ENCODE results near the gene COL23A1. TPM values are rescaled to one million over a fixed set of nuclear protein-coding genes. Genes with fewer than 3 reads are reported as not detected.

COL23A1 gene
- total and polyA plus RNA-seq, 2 donors = 0.87 to 0.90 TPM

DNA sequence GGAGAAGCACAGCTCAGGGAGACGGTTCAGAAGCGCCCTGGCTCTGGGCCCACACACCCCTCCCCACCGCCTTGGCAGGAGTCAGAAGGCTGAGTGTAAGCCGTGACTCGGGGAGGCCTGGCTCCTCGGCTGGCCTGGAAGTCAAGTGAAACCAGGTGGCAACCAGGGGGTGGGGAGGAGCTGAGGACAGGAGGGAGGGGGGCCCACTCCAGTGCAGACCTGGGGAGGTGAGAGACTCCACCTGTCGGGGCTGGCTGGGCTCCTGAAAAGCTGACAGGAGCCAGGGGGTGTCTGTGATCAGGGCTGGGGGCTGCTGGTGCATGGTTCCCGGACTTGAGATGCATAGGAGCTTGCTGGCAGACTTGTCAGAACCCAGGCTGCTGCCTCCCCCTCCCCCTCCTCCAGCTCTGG is 207.4 kb downstream of the COL23A1 start:
- Histone ChIP-seq H3K36me3 (ENCODE audit: insufficient read depth) (no peaks in the 10 kb centered on the region), H3K4me1 (ENCODE audit: insufficient read depth) (no peaks in the 10 kb centered on the region), H3K4me3 (ENCODE audit: low read depth, low read length) (no peak overlapping the region), H3K27ac (ENCODE audit: low read depth) (no peak overlapping the region)
- no peak for DNase-seq (ENCODE audit: extremely low spot score)
- 81% methylated on average over 8 of the region's 8 CpGs for WGBS

DNA sequence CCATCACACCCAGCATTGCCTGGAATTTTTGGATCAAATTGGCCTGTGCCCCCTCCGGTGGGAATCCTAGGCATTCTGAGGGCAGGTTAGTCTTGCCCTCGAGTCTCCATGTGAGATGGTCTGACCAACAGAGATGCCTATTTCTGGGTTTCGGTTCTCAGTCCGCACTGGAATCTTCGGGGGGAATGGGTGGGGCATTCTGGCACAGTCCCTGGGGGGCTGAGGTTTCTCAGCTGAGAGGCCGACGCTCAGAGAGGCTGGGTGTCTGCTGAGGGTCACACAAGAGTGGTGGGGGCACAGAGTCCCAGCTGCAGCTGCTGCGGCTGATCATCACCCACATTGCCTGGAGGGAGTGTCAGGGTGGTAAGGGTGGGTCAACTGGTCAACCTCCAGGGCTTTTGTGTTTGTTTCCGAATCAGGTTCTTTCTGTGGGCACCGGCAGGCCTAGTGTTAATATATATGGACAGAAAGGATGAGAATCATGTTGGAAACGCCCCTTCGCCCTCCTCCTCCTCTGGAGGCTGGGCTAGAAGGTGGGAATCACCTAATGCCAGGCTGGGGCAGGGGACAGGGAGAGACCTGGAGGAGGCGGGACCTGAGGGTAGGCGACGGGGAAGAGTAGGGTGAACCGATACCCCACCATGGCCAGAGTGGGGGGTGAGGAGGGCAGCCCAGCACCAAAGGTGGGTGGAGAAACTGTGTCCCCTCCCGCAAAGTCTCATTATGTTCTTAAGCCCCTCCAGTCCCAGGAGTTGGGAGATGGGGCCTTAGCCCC is 208.1 kb downstream of the COL23A1 start:
- Histone ChIP-seq H3K4me3 (ENCODE audit: low read depth, low read length) (no peak overlapping the region), H3K27ac (ENCODE audit: low read depth) (no peak overlapping the region), H3K4me1 (ENCODE audit: insufficient read depth) (no peaks in the 10 kb centered on the region), H3K36me3 (ENCODE audit: insufficient read depth) (no peaks in the 10 kb centered on the region)
- DNase-seq (ENCODE audit: extremely low spot score) = no peak
- 92% methylated on average over 17 of the region's 17 CpGs for WGBS

DNA sequence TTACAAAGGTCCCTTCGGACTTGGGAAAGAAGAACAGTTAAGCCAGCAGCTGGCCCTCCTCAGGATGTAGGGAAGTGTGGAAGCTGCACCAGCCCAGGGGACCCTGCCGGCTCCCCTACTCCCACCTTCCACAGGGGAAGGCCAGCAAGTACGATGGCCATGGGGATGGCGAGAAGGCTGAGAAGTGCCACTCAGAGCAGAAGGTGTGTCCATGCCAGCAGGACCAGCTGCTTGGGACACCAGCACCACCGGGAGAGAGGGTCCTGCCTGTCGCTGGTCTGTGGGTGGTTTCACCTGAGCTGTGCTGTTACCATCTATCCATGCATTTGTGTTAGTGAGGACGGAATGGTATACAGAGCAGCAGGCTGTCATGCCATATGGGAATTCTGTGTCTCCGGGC is 209.0 kb downstream of the COL23A1 start:
- 97% methylated on average over 8 of the region's 8 CpGs for WGBS
- Histone ChIP-seq H3K27ac (ENCODE audit: low read depth) (no peak overlapping the region), H3K36me3 (ENCODE audit: insufficient read depth) (no peaks in the 10 kb centered on the region), H3K4me1 (ENCODE audit: insufficient read depth) (no peaks in the 10 kb centered on the region), H3K4me3 (ENCODE audit: low read depth, low read length) (no peak overlapping the region)
- DNase-seq (ENCODE audit: extremely low spot score) = no peak

DNA sequence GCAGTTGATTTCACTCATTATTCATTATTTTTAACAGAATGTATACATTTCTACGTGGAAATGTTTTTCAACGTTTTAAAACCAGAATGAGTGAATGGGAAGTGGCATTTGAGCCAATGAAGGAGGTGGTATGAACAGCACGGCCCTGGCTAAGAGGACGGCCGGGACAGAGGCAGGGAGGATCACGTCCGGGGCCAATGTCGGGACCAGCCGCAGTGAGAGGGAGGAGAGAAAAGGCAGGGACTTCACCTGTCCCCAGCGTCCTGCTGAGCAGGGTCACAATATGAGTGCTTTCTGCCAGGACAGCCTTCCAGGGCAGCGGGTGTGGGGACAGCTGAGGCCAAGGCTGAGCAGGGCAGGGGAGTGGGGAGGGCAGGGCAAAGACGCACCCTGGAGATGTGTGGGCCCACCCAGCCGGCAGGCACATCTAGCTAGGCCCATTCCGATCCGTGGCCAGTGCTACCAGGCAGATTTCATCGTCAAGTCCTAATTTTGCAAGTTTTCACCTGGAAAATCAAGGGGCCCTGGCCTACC is 209.6 kb downstream of the COL23A1 start:
- no peak for DNase-seq (ENCODE audit: extremely low spot score)
- H3K4me3 ChIP-seq (ENCODE audit: low read depth, low read length) = no peak overlapping the region
- no peaks in the 10 kb centered on the region for H3K36me3 ChIP-seq (ENCODE audit: insufficient read depth)
- WGBS = 91% methylated on average over 16 of the region's 16 CpGs
- no peaks in the 10 kb centered on the region for H3K4me1 ChIP-seq (ENCODE audit: insufficient read depth)
- H3K27ac ChIP-seq (ENCODE audit: low read depth) = no peak overlapping the region

GRCh38 chr5:178380086-178380485 is 210.1 kb downstream of the COL23A1 start:
- no peaks in the 10 kb centered on the region for H3K4me1 ChIP-seq (ENCODE audit: insufficient read depth)
- no peak for DNase-seq (ENCODE audit: extremely low spot score)
- no peaks in the 10 kb centered on the region for H3K36me3 ChIP-seq (ENCODE audit: insufficient read depth)
- H3K27ac ChIP-seq (ENCODE audit: low read depth) = no peak overlapping the region
- 70% methylated on average over 2 of the region's 2 CpGs for WGBS
- no peak overlapping the region for H3K4me3 ChIP-seq (ENCODE audit: low read depth, low read length)

DNA sequence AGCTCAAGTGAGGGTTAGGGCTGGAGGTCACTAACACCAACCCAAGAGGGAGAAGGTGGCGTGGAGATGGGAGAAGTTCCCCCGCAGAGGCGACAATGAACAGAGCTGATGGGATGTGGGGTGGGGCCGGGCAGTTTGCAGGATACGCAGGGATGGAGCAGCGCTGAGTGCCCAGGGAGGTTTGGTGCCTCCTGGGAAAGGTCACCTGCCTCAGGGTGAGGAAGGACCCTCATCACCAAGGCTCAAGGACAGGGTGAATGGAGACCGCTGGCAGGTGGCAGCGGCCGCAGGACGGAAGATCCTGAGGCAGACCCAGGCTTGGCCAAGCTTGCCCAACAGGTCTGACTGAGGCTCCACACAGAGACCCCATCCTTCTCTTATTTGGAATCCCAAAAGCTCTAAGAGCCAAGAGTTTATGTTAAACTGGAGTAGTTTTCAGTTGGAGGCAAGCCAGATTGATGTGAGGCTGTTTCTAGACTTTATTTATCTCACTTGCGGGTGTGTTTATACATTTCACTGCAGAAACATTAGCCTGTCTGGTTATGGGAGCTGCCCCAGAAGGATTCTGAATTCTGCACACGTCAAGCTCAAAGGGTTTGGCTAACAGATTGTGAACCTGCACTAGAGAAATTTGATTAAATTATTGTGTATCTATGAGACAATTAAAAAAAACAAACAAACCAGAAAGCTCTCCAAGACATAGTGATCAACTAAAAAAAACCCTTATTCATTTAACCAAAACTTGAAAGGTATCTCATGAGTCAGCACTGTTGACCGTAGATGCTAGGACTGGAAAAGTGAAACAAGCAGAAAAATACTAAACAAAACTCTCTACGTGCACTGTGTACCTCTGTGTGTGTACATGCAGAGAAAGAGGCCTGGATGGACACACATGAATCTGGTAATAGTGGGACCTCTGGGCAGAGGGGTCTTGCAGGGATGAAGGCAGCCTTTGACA is 211.4 kb downstream of the COL23A1 start:
- 58% methylated on average over 14 of the region's 14 CpGs for WGBS
- Histone ChIP-seq H3K4me1 (ENCODE audit: insufficient read depth) (no peaks in the 10 kb centered on the region), H3K27ac (ENCODE audit: low read depth) (no peak overlapping the region), H3K36me3 (ENCODE audit: insufficient read depth) (no peaks in the 10 kb centered on the region), H3K4me3 (ENCODE audit: low read depth, low read length) (no peak overlapping the region)
- DNase-seq (ENCODE audit: extremely low spot score) = no peak

- no peak for DNase-seq (ENCODE audit: extremely low spot score)
- Histone ChIP-seq H3K27ac (ENCODE audit: low read depth) (no peak overlapping the region), H3K36me3 (ENCODE audit: insufficient read depth) (no peaks in the 10 kb centered on the region), H3K4me3 (ENCODE audit: low read depth, low read length) (no peak overlapping the region), H3K4me1 (ENCODE audit: insufficient read depth) (no peaks in the 10 kb centered on the region)
- WGBS = 91% methylated on average over 21 of the region's 21 CpGs
These were observed 212.5 kb downstream of the COL23A1 start for GRCh38 chr5:178377583-178378270.

GRCh38 chr5:178376921-178377582 is 213.1 kb downstream of the COL23A1 start:
- no peak overlapping the region for H3K27ac ChIP-seq (ENCODE audit: low read depth)
- no peaks in the 10 kb centered on the region for H3K4me1 ChIP-seq (ENCODE audit: insufficient read depth)
- H3K36me3 ChIP-seq (ENCODE audit: insufficient read depth) = no peaks in the 10 kb centered on the region
- no peak overlapping the region for H3K4me3 ChIP-seq (ENCODE audit: low read depth, low read length)
- WGBS = 80% methylated on average over 19 of the region's 19 CpGs
- no peak for DNase-seq (ENCODE audit: extremely low spot score)

DNA sequence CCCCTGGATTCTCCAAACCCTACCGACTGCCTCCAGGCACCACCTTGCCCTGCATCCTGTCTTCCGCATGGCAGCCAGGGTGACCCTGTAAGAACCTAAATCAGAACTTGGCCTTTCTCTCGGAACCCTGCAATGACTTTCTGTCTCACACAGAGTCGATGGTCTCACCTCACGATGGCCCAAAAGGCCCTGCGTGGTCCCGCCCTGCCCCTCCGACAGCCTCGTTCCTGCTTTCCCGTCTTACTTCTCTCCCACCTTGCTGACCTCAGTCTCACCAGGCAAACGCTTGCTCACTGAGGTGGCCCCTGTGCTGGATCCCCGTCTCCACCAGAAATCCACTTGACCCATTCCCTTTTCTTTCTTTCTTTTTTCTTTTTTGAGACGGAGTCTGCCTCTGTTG is 214.8 kb downstream of the COL23A1 start:
- Histone ChIP-seq H3K4me1 (ENCODE audit: insufficient read depth) (no peaks in the 10 kb centered on the region), H3K4me3 (ENCODE audit: low read depth, low read length) (no peak overlapping the region), H3K36me3 (ENCODE audit: insufficient read depth) (no peaks in the 10 kb centered on the region), H3K27ac (ENCODE audit: low read depth) (no peak overlapping the region)
- DNase-seq (ENCODE audit: extremely low spot score) = no peak
- 94% methylated on average over 13 of the region's 13 CpGs for WGBS

GRCh38 chr5:178373711-178374110 is 216.5 kb downstream of the COL23A1 start:
- no peaks in the 10 kb centered on the region for H3K36me3 ChIP-seq (ENCODE audit: insufficient read depth)
- H3K4me3 ChIP-seq (ENCODE audit: low read depth, low read length) = no peak overlapping the region
- no peaks in the 10 kb centered on the region for H3K4me1 ChIP-seq (ENCODE audit: insufficient read depth)
- WGBS = 83% methylated on average over 16 of the region's 16 CpGs
- no peak overlapping the region for H3K27ac ChIP-seq (ENCODE audit: low read depth)
- DNase-seq (ENCODE audit: extremely low spot score) = no peak

- no peak for DNase-seq (ENCODE audit: extremely low spot score)
- Histone ChIP-seq H3K4me3 (ENCODE audit: low read depth, low read length) (no peak overlapping the region), H3K27ac (ENCODE audit: low read depth) (no peak overlapping the region), H3K36me3 (ENCODE audit: insufficient read depth) (no peaks in the 10 kb centered on the region), H3K4me1 (ENCODE audit: insufficient read depth) (no peaks in the 10 kb centered on the region)
- WGBS = 23% methylated on average over 17 of the region's 17 CpGs
These were observed 218.0 kb downstream of the COL23A1 start for GRCh38 chr5:178372142-178372571.

DNA sequence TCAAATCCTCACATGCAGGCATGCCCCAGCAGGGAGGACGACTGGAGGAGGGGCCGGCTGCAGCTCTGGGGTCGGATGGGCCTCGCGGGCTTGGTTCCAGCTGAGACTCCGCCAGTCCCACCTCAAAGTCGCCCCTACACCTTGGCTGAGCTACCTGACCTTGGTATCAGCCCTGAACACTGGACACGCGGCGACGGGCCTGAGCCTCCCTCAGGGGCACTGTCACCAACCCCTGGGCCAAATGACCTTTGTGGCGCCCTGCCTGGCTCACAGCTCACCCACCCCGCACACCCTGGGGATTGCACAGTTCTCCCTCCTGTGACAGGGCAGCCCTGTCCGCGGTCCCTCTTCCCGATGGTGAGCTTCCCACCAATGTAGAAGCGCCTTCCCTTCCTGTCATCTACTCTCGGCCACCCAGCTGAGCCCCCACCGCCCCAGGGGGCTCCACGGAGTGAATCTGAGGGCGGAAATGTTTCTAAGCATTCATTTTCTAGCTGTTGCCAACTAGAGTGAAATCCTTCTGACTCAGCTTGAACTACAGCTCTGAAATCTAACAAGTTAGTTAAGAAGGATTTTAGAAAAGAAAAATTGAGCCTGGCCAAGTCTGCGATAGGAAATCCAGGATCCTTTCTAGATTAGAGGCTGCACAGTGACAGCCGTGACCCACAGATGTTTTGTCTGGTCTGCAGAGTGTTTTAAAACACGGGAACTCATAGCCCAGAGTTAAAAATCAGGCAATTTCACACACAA is 218.7 kb downstream of the COL23A1 start:
- Histone ChIP-seq H3K4me3 (ENCODE audit: low read depth, low read length) (no peak overlapping the region), H3K27ac (ENCODE audit: low read depth) (no peak overlapping the region), H3K4me1 (ENCODE audit: insufficient read depth) (no peaks in the 10 kb centered on the region), H3K36me3 (ENCODE audit: insufficient read depth) (no peaks in the 10 kb centered on the region)
- WGBS = 51% methylated on average over 24 of the region's 24 CpGs
- DNase-seq (ENCODE audit: extremely low spot score) = no peak
